Esophagus muscularis mucosa (tissue), 4 donors: ENCODE results near the gene LRRC4C. TPM values are rescaled to one million over a fixed set of nuclear protein-coding genes. Genes with fewer than 3 reads are reported as not detected.

Experiments used
- DNase-seq: peaks from one replicate; pipeline ENCODE4 v3.0.0-alpha.2; 2017; ENCODE audit errors: extremely low spot score
- H3K27ac ChIP-seq, 4 donors: fragments of 200-600 bp; sonication (generic); replicated peaks in 1 of 4; 1 replicate in 3 of 4; 2 replicates in 1 of 4; pipeline ENCODE4 v1.5.1; 2016 to 2019; ENCODE audit warnings: mild to moderate bottlenecking in 1 of 4
- H3K27me3 ChIP-seq, 4 donors: fragments of 200-600 bp; sonication (generic); one replicate each; pipeline versions ENCODE4 v1.5.1 to v1.6.0; 2016 to 2019
- H3K36me3 ChIP-seq, 4 donors: fragments of 200-600 bp; sonication (generic); one replicate each; pipeline ENCODE4 v1.5.1; 2016 to 2019
- H3K4me1 ChIP-seq, 4 donors: fragments of 200-600 bp; sonication (generic); one replicate each; pipeline ENCODE4 v1.5.1; 2016 to 2019
- H3K4me3 ChIP-seq, 4 donors: fragments of 200-600 bp; sonication (generic); 1 replicate in 2 of 4; 2 replicates in 2 of 4; pipeline ENCODE4 v1.5.1; 2016 to 2019; ENCODE audit warnings: mild to moderate bottlenecking in 4 of 4, moderate library complexity in 1 of 4
- H3K9me3 ChIP-seq, 4 donors: fragments of 200-600 bp; sonication (generic); 1 replicate in 3 of 4; 2 replicates in 1 of 4; pipeline ENCODE4 v1.5.1; 2016 to 2019
- CTCF ChIP-seq, 3 experiments: fragments of 200-600 bp in 2 of 3; fragments of 450-650 bp in 1 of 3; sonication (generic) in 2 of 3; IDR thresholded peaks; one replicate each; pipeline ENCODE4 v1.5.1; 2017 to 2019; ENCODE audit warnings: antibody characterized with exemption in 3 of 3, mild to moderate bottlenecking in 2 of 3, moderate library complexity in 1 of 3
- EP300 ChIP-seq: sonication (generic); formaldehyde crosslinking; IDR thresholded peaks from one replicate; pipeline ENCODE4 v1.6.1; 2017; ENCODE audit warnings: antibody characterized with exemption
- POLR2A ChIP-seq: fragments of 450-650 bp; IDR thresholded peaks from one replicate; pipeline ENCODE4 v1.6.1; 2017; ENCODE audit warnings: antibody characterized with exemption, moderate library complexity, mild to moderate bottlenecking, low read depth
- POLR2AphosphoS5 ChIP-seq, 2 donors: sonication (generic); formaldehyde crosslinking; IDR thresholded peaks; one replicate each; pipeline ENCODE4 v1.6.1; 2017; ENCODE audit warnings: antibody characterized with exemption in 2 of 2
- WGBS: methylation state at CpG from one replicate; pipeline ENCODE4 v1.1.5; 2018; 5-methylcytosine and 5-hydroxymethylcytosine counted together
- intact Hi-C: fragments of 100-400 bp; cut with DNase I; formaldehyde crosslinking; loops from one replicate; pipeline ENCODE4 v1.15.1; 2023
- total RNA-seq, 4 donors: library from RNA; depleted of rRNA; stranded (reverse); fragments of >200 nt; gene quantifications; one replicate each; pipeline versions ENCODE4 v1.1.0 to v1.2.1, GENCODE V29; 2016

LRRC4C gene
- total RNA-seq: 1 to 10 TPM; 1.2 to 4.0 (median 2.2) TPM

DNA sequence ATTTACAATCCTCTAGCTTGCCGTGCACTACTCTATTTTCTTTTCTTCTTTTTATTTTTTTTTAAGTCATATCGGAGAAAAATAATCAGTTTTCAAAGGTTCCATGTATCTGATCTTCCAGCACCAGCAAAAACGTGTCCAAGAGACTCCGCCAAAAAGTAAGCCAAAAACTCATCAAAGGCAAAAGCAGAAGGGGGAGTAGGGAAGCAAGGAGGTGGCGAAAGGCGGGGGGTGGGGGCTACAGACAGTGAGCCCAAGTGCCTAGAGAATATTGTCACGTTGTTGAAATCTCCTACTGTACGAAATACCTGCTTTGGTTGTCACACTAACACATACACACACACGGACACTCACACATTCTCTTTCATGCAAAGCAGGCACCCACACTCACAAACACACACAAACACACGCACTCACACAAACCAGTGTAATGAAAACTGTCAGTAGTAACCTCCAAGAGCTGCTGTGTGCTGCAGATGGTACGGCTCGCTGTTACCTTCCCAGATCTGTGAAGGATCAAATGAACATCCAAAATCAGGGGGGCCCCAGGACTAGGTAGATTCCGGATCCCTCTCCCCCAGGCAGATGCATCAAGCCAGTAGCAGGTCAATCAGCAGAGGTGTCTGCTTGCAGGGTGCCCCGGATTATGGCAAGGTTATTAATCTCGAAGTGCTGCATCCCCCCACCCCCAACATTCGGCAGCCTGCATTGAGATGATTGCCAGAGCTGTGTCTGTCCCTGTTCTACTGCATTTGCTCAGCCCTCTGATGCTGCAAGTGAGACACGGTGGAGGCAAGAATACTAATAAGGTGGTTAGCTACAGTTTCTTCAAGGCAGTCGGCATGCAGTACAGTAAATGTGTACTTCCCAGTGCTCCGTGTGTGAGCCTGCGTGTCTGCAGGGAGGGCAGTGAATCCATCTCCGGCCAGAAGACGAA is at the start of gene LRRC4C:
Gene LRRC4C (minus strand): TSS at position 188 of the 937 bp plus-strand sequence.
- no peaks in the 10 kb centered on the region for H3K36me3 ChIP-seq
- no peak within 1 kb of the TSS for H3K4me3 ChIP-seq
- H3K27ac ChIP-seq: no peak within 1 kb of the TSS
- H3K4me1 ChIP-seq: peaks cover 0 to 9% (median 2%) of the 10 kb centered on the region in 4 donors
- no peak for DNase-seq
- WGBS: 4% methylated on average over 22 of the region's 22 CpGs
- TF ChIP-seq CTCF (IDR thresholded peaks at IDR 0.05): no peak
- no peak for TF ChIP-seq EP300
- no peak for TF ChIP-seq POLR2AphosphoS5 (IDR thresholded peaks at IDR 0.05)
- no peak for TF ChIP-seq POLR2A
- intact Hi-C loops: loop anchor here (5.0 kb wide), 1 partner anchor 1063 kb away; no protein-coding TSS in a partner anchor
- peaks cover 0 to 42% (median 5%) of the 10 kb centered on the region in 4 donors for H3K27me3 ChIP-seq
- peaks cover 0 to 6% (median 0%) of the 10 kb centered on the region in 4 donors for H3K9me3 ChIP-seq

- no peak for TF ChIP-seq CTCF (IDR thresholded peaks at IDR 0.05)
- no peak for TF ChIP-seq EP300
- no peak for TF ChIP-seq POLR2AphosphoS5 (IDR thresholded peaks at IDR 0.05)
- no peak for TF ChIP-seq POLR2A
- Histone ChIP-seq H3K27ac (no peak overlapping the region), H3K27me3 (no peaks in the 10 kb centered on the region), H3K36me3 (no peaks in the 10 kb centered on the region), H3K4me3 (no peak overlapping the region), H3K9me3 (no peaks in the 10 kb centered on the region), H3K4me1 (no peaks in the 10 kb centered on the region)
- WGBS: 85% methylated on average over 1 of the region's 1 CpG
- no peak for DNase-seq
- intact Hi-C loops: no loop called here
Observed at GRCh38 chr11:41508121-41508520, 48.7 kb upstream of the LRRC4C start.

DNA sequence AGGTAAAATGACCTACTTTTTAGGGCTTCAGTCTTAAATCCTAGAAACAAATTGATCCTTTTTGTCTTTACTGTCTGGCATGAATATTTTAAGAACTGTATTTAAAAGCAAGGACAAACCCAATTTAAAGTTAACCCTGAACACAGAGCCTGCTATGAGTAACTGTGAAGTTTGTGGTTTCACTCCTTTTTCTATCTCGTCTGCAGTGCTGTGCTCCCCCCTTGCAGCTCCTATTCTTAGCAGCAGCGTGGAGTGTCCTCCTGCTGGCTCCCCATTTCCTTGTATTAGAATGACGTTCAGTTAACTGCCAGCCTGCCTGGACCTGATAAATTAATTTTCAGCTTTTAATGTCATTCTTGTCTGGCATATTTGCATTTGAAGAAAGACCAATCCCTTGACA is 40.0 kb upstream of the LRRC4C start:
- no peak for TF ChIP-seq POLR2A
- TF ChIP-seq POLR2AphosphoS5 (IDR thresholded peaks at IDR 0.05): no peak
- no peak for TF ChIP-seq CTCF (IDR thresholded peaks at IDR 0.05)
- Histone ChIP-seq H3K4me3 (no peak overlapping the region), H3K4me1 (no peaks in the 10 kb centered on the region), H3K27me3 (peaks cover 0 to 5% (median 0%) of the 10 kb centered on the region in 4 donors), H3K9me3 (no peaks in the 10 kb centered on the region), H3K27ac (no peak overlapping the region), H3K36me3 (no peaks in the 10 kb centered on the region)
- intact Hi-C loops: no loop called here
- no peak for DNase-seq
- 25% methylated on average over 3 of the region's 3 CpGs for WGBS

DNA sequence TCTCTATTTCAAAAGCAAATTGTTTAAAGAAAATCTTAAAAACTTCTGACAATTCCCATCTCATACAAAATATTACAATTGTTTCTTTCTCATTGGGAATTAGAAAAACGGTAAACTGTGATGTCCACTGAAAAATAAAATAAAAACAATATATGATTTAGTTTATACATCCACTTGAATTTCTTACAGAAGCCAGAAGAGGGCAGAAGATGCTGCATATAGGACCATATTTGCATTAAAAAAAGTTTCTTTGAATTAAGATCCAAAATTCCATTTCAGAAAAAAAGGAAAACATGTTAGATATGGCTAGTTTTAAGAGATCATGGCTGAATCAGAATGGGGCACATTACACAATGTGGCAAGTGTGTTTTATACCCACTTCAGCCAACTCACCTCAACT is 39.3 kb upstream of the LRRC4C start:
- intact Hi-C loops: no loop called here
- WGBS: 4% methylated on average over 1 of the region's 1 CpG

More for the DNA sequence above, 39.3 kb upstream of the LRRC4C start:
- Histone ChIP-seq H3K4me3 (no peak overlapping the region), H3K27me3 (peaks cover 0 to 5% (median 0%) of the 10 kb centered on the region in 4 donors), H3K4me1 (no peaks in the 10 kb centered on the region), H3K27ac (no peak overlapping the region), H3K36me3 (no peaks in the 10 kb centered on the region), H3K9me3 (no peaks in the 10 kb centered on the region)
- TF ChIP-seq CTCF (IDR thresholded peaks at IDR 0.05) (no peak), POLR2AphosphoS5 (IDR thresholded peaks at IDR 0.05) (no peak), POLR2A (no peak), EP300 (no peak)
- DNase-seq: no peak
